ENCODE results near the gene SELENOO. TPM values are rescaled to one million over a fixed set of nuclear protein-coding genes. Genes with fewer than 3 reads are reported as not detected.
A peak's percentile ranks its signal among the peaks of the same experiment; 100 is the strongest.
"Not testable (repeated sequence)": the region's sequence is repeated elsewhere in the genome, so short reads cannot be mapped to it uniquely, and the experiment has no call there.

Gene SELENOO
- total RNA-seq, 1 experiment from 2014 or later = 19.0 TPM

DNA sequence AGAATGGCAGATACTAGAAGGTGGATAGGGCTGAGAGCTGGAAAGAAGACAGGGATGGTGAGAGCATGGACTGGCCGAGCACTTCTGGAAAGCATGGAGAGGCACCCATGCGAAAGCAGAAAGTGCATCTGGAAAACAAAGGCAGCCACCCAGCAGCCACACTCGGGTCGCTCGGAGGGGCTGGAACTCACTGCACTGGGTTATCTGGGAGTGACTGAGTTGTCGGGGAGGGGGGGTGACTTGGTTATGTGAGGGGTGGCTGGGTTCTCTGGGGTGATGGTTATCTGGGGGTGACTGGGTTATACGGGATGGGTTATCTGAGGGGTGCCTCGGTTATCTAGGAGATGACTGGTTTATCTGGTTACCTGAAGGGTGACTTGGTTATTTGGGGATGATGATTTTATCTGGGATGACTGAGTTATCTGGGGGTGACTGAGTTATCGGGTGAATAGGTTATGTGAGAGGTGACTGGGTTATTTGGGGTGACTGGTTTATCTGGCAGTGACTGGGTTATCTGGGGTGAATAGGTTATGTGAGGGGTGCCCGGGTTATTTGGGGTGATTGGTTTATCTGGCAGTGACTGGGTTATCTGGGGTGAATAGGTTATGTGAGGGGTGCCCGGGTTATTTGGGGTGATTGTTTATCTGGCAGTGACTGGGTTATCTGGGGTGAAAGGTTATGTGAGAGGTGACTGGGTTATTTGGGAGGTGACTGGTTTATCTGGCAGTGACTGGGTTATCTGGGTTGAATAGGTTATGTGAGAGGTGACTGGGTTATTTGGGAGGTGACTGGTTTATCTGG is 32.9 kb upstream of the SELENOO start:
- Mint-ChIP-seq H3K4me3 (peak overlapping the region; percentile 28 to 34; a peak in 3 of 5 replicates), H3K9me3 (no peaks in the 10 kb centered on the region; a peak in 1 of 5 replicates), H3K27me3 (ENCODE audit: low read depth) (peaks cover 49% of the 10 kb centered on the region), H3K27ac (no peak overlapping the region; a peak in 1 of 7 replicates), H3K4me1 (peaks cover 4 to 10% of the 10 kb centered on the region in 2 experiments), H3K36me3 (ENCODE audit: insufficient read depth in 1 of 3, low read depth in 3 of 3) (peaks cover 0 to 2% (median 0%) of the 10 kb centered on the region in 3 experiments; a peak in 2 of 7 replicates)
- DNase-seq = no peak
- H3K18ac ChIP-seq (ENCODE audit: insufficient read length, low read depth, low read length) = no peak overlapping the region
- peaks cover 5% of the 10 kb centered on the region for H3K23me2 ChIP-seq (ENCODE audit: insufficient read length, low read depth, low read length, poor library complexity, severe bottlenecking)
- H3T11ph ChIP-seq (ENCODE audit: low read length) = no peak overlapping the region
- no peak overlapping the region for H3K4ac ChIP-seq (ENCODE audit: low read depth, low read length)
- no peak overlapping the region for H3K27ac ChIP-seq (ENCODE audit: insufficient read length, low read depth, low read length)
- H3K9me3 ChIP-seq (ENCODE audit: control insufficient read depth, low read depth, low read length) = no peaks in the 10 kb centered on the region
- H2BK15ac ChIP-seq (ENCODE audit: low read depth, low read length) = no peak overlapping the region
- H2AFZ ChIP-seq (ENCODE audit: low read length) = no peak overlapping the region
- H3K27me3 ChIP-seq (ENCODE audit: insufficient read depth, low read length) = peaks cover 3% of the 10 kb centered on the region; the same call in 1 of the 2 replicates
- H3K56ac ChIP-seq (ENCODE audit: insufficient read length, low read depth, low read length) = no peak overlapping the region
- no peaks in the 10 kb centered on the region for H3K79me1 ChIP-seq (ENCODE audit: insufficient read depth, low read depth, low read length, poor library complexity, severe bottlenecking)
- H3K9ac ChIP-seq (ENCODE audit: extremely low read depth, insufficient read length, low read length) = no peak overlapping the region
- H4K5ac ChIP-seq (ENCODE audit: insufficient read length, low read depth, low read length) = no peak overlapping the region
- H3K4me1 ChIP-seq (ENCODE audit: insufficient read depth, low read length) = no peaks in the 10 kb centered on the region
- no peak overlapping the region for H3K4me2 ChIP-seq (ENCODE audit: insufficient read depth, insufficient read length, low read length)
- no peak overlapping the region for H4K91ac ChIP-seq (ENCODE audit: insufficient read length, low read depth, low read length)
- no peak overlapping the region for H3K23ac ChIP-seq (ENCODE audit: insufficient read length, low read depth, low read length)
- H4K20me1 ChIP-seq (ENCODE audit: control insufficient read depth, insufficient read depth, insufficient read length) = no peaks in the 10 kb centered on the region
- H2BK20ac ChIP-seq (ENCODE audit: low read depth, low read length, poor library complexity, severe bottlenecking) = no peak overlapping the region
- no peak overlapping the region for H2BK5ac ChIP-seq (ENCODE audit: insufficient read length, low read length)
- TF ChIP-seq, protein P1, sequence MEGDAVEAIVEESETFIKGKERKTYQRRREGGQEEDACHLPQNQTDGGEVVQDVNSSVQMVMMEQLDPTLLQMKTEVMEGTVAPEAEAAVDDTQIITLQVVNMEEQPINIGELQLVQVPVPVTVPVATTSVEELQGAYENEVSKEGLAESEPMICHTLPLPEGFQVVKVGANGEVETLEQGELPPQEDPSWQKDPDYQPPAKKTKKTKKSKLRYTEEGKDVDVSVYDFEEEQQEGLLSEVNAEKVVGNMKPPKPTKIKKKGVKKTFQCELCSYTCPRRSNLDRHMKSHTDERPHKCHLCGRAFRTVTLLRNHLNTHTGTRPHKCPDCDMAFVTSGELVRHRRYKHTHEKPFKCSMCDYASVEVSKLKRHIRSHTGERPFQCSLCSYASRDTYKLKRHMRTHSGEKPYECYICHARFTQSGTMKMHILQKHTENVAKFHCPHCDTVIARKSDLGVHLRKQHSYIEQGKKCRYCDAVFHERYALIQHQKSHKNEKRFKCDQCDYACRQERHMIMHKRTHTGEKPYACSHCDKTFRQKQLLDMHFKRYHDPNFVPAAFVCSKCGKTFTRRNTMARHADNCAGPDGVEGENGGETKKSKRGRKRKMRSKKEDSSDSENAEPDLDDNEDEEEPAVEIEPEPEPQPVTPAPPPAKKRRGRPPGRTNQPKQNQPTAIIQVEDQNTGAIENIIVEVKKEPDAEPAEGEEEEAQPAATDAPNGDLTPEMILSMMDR (conservative IDR thresholded peaks at IDR 0.05) = no peak
- no peak overlapping the region for H3K14ac ChIP-seq (ENCODE audit: insufficient read depth, low read length)
- no peak overlapping the region for H2AK5ac ChIP-seq (ENCODE audit: insufficient read length, low read length)
- no peak overlapping the region for H2BK120ac ChIP-seq (ENCODE audit: low read depth, low read length, poor library complexity, severe bottlenecking)
- no peaks in the 10 kb centered on the region for H3K79me2 ChIP-seq (ENCODE audit: insufficient read depth, low read length)
- no peak overlapping the region for H2BK12ac ChIP-seq (ENCODE audit: insufficient read length, low read depth, low read length)
- no peak overlapping the region for H4K8ac ChIP-seq (replicated peaks; ENCODE audit: insufficient read length, low read depth, low read length)
- WGBS (ENCODE audit: extremely low coverage, insufficient read length, low lambda C conversion rate) = no CpG with 5 or more reads among the region's 11 CpGs

- peaks cover 49% of the 10 kb centered on the region for H3K27me3 Mint-ChIP-seq (ENCODE audit: low read depth)
- not testable (repeated sequence) for H3K4me2 ChIP-seq (ENCODE audit: insufficient read depth, insufficient read length, low read length)
These were observed 32.2 kb upstream of the SELENOO start for GRCh38 chr22:50168490-50169180.

More at GRCh38 chr22:50168490-50169180, 32.2 kb upstream of the SELENOO start:
- H2BK120ac ChIP-seq (ENCODE audit: low read depth, low read length, poor library complexity, severe bottlenecking); H2BK20ac ChIP-seq (ENCODE audit: low read depth, low read length, poor library complexity, severe bottlenecking); H3K4me1 ChIP-seq (ENCODE audit: insufficient read depth, low read length); H3T11ph ChIP-seq (ENCODE audit: low read length); H2BK5ac ChIP-seq (ENCODE audit: insufficient read length, low read length); H4K8ac ChIP-seq (replicated peaks; ENCODE audit: insufficient read length, low read depth, low read length); DNase-seq; H4K20me1 ChIP-seq (ENCODE audit: control insufficient read depth, insufficient read depth, insufficient read length); H3K23ac ChIP-seq (ENCODE audit: insufficient read length, low read depth, low read length); H3K27ac ChIP-seq (ENCODE audit: insufficient read length, low read depth, low read length); H3K18ac ChIP-seq (ENCODE audit: insufficient read length, low read depth, low read length); H3K4me1 Mint-ChIP-seq; H3K79me2 ChIP-seq (ENCODE audit: insufficient read depth, low read length); H2AFZ ChIP-seq (ENCODE audit: low read length); H3K36me3 Mint-ChIP-seq (ENCODE audit: insufficient read depth in 1 of 3, low read depth in 3 of 3); H2BK12ac ChIP-seq (ENCODE audit: insufficient read length, low read depth, low read length); H3K9me3 Mint-ChIP-seq; H3K14ac ChIP-seq (ENCODE audit: insufficient read depth, low read length); H3K9me3 ChIP-seq (ENCODE audit: control insufficient read depth, low read depth, low read length); H4K5ac ChIP-seq (ENCODE audit: insufficient read length, low read depth, low read length); H3K4ac ChIP-seq (ENCODE audit: low read depth, low read length); H3K56ac ChIP-seq (ENCODE audit: insufficient read length, low read depth, low read length); H3K27ac Mint-ChIP-seq; H3K79me1 ChIP-seq (ENCODE audit: insufficient read depth, low read depth, low read length, poor library complexity, severe bottlenecking); H3K23me2 ChIP-seq (ENCODE audit: insufficient read length, low read depth, low read length, poor library complexity, severe bottlenecking); H2BK15ac ChIP-seq (ENCODE audit: low read depth, low read length); H4K91ac ChIP-seq (ENCODE audit: insufficient read length, low read depth, low read length); H3K9ac ChIP-seq (ENCODE audit: extremely low read depth, insufficient read length, low read length); H2AK5ac ChIP-seq (ENCODE audit: insufficient read length, low read length); H3K27me3 ChIP-seq (ENCODE audit: insufficient read depth, low read length): not testable (repeated sequence)
- peak overlapping the region; percentile 55 to 80 for H3K4me3 Mint-ChIP-seq
- WGBS (ENCODE audit: extremely low coverage, insufficient read length, low lambda C conversion rate) = no CpG with 5 or more reads among the region's 5 CpGs

Measured in H9 (cell line).